Hepatocyte (in vitro differentiated cells): ENCODE data around the gene URGCP. TPM values are rescaled to one million over a fixed set of nuclear protein-coding genes. Genes with fewer than 3 reads are reported as not detected.

Experiments
- DNase-seq: peaks from one replicate; pipeline ENCODE4 v3.0.0-alpha.2; 2016; ENCODE audit warnings: low spot score
- H2AFZ ChIP-seq: fragments of 200-600 bp; sonication (generic); 2 replicates; pipeline ENCODE4 v1.6.0; 2016; ENCODE audit warnings: antibody characterized with exemption, mild to moderate bottlenecking
- H3K27ac ChIP-seq: fragments of 200-600 bp; sonication (generic); 2 replicates; pipeline ENCODE4 v1.5.1; 2016; ENCODE audit warnings: mild to moderate bottlenecking
- H3K27me3 ChIP-seq: fragments of 200-600 bp; sonication (generic); 2 replicates; pipeline ENCODE4 v1.6.1; 2016
- H3K36me3 ChIP-seq: fragments of 200-600 bp; sonication (generic); replicated peaks from 2 replicates; pipeline ENCODE4 v1.5.1; 2016; ENCODE audit warnings: low read depth; ENCODE audit not compliant: insufficient read depth
- H3K4me1 ChIP-seq: fragments of 200-600 bp; sonication (generic); 2 replicates; pipeline ENCODE4 v1.5.1; 2016; ENCODE audit warnings: mild to moderate bottlenecking, moderate library complexity; ENCODE audit not compliant: insufficient read depth
- H3K4me2 ChIP-seq: fragments of 200-600 bp; sonication (generic); 2 replicates; pipeline ENCODE4 v1.6.0; 2016
- H3K4me3 ChIP-seq: fragments of 200-600 bp; sonication (generic); 2 replicates; pipeline ENCODE4 v1.5.1; 2016; ENCODE audit warnings: mild to moderate bottlenecking
- H3K79me2 ChIP-seq: fragments of 200-600 bp; sonication (generic); 2 replicates; pipeline ENCODE4 v1.6.0; 2017; ENCODE audit warnings: mild to moderate bottlenecking
- H3K9me2 ChIP-seq: fragments of 200-600 bp; sonication (generic); replicated peaks from 2 replicates; pipeline ENCODE4 v1.6.0; 2017; ENCODE audit warnings: mild to moderate bottlenecking; ENCODE audit not compliant: insufficient read depth
- H3K9me3 ChIP-seq: fragments of 200-600 bp; sonication (generic); 2 replicates; pipeline ENCODE4 v1.5.1; 2016; ENCODE audit warnings: low read depth, mild to moderate bottlenecking
- H4K20me1 ChIP-seq: fragments of 200-600 bp; sonication (generic); 2 replicates; pipeline ENCODE4 v1.6.0; 2016; ENCODE audit warnings: mild to moderate bottlenecking; ENCODE audit not compliant: insufficient read depth, poor library complexity, severe bottlenecking
- EZH2 ChIP-seq: fragments of 200-600 bp; sonication (generic); IDR thresholded peaks from 2 replicates; pipeline ENCODE4 v1.6.1; 2016; ENCODE audit warnings: antibody characterized with exemption, mild to moderate bottlenecking, borderline replicate concordance
- EZH2phosphoT487 ChIP-seq: fragments of 200-600 bp; sonication (generic); IDR thresholded peaks from one replicate; pipeline ENCODE4 v1.6.1; 2018; ENCODE audit warnings: antibody characterized with exemption, mild to moderate bottlenecking, low read depth, moderate library complexity; ENCODE audit not compliant: unreplicated experiment, severe bottlenecking
- WGBS: methylation state at CpG from one replicate; pipeline ENCODE4 v1.1.6; 2016; ENCODE audit warnings: low lambda C conversion rate; ENCODE audit errors: missing lambda C conversion rate; 5-methylcytosine and 5-hydroxymethylcytosine counted together
- polyA plus RNA-seq: library from polyadenylated mRNA; unstranded; fragments of >200 nt; fragmentation: Nextera tagmentation; extraction: Ambion mirVana; gene quantifications from 2 replicates; pipeline ENCODE4 v1.2.1, GENCODE V29; 2016
- total RNA-seq: library from RNA; depleted of rRNA; stranded (reverse); fragments of >200 nt; gene quantifications from 2 replicates; pipeline ENCODE4 v1.2.3, GENCODE V29; 2014
- TF ChIP-seq, protein P1 (sequence below): fragments of 200-600 bp; sonication (generic); IDR thresholded peaks from 2 replicates; pipeline ENCODE4 v1.5.1; 2016; ENCODE audit warnings: antibody characterized with exemption, mild to moderate bottlenecking; ENCODE audit not compliant: poor library complexity

URGCP gene
- total and polyA plus RNA-seq, 2 experiments from 2014 or later = 28.7 to 31.9 TPM

DNA sequence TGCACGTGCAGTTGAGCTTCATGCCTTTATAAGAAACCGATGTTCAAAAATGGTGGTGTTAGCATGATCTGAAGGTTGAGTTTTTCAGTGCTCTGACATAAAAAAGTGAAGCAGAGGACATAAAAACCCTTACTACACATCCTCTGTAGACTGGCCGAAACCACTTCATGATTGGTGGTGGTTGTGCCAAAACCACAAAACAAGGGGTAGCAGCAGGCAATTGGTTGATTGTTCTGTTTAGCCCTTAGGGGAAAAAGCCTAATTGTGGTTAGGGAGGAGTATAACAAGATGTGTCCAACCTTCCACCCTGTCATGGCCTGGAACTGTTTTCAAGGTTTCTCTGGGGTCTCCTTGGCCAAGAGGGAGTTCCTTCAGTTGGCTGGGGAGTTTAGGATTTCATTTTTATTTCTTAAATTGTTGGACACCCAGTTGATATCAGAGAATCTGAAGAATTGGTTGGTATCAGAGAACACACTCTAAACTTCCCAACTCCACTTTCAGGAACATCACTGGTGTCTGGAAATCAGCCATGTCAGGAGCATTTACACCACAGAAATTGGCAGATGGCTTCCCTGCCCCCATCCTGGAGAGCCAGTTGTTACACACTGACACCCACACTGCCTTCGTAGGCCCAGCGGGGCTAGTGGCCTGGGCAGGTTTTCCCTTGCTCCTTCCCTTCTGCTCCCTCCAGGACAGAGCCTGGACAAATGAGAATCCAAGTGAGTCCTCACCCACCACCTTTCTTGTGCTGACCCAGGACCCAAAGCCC lies 55.9 kb downstream of the URGCP start:
- Histone ChIP-seq H4K20me1 (no peaks in the 10 kb centered on the region), H3K4me1 (no peaks in the 10 kb centered on the region), H2AFZ (no peak overlapping the region), H3K27ac (no peak overlapping the region), H3K4me3 (no peak overlapping the region), H3K4me2 (no peak overlapping the region), H3K9me3 (no peaks in the 10 kb centered on the region), H3K9me2 (no peaks in the 10 kb centered on the region), H3K79me2 (no peaks in the 10 kb centered on the region), H3K36me3 (no peaks in the 10 kb centered on the region), H3K27me3 (no peaks in the 10 kb centered on the region)
- TF ChIP-seq, protein P1, sequence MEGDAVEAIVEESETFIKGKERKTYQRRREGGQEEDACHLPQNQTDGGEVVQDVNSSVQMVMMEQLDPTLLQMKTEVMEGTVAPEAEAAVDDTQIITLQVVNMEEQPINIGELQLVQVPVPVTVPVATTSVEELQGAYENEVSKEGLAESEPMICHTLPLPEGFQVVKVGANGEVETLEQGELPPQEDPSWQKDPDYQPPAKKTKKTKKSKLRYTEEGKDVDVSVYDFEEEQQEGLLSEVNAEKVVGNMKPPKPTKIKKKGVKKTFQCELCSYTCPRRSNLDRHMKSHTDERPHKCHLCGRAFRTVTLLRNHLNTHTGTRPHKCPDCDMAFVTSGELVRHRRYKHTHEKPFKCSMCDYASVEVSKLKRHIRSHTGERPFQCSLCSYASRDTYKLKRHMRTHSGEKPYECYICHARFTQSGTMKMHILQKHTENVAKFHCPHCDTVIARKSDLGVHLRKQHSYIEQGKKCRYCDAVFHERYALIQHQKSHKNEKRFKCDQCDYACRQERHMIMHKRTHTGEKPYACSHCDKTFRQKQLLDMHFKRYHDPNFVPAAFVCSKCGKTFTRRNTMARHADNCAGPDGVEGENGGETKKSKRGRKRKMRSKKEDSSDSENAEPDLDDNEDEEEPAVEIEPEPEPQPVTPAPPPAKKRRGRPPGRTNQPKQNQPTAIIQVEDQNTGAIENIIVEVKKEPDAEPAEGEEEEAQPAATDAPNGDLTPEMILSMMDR = no peak
- TF ChIP-seq EZH2phosphoT487 (no peak), EZH2 (no peak)
- no peak for DNase-seq
- 89% methylated on average over 5 of the region's 5 CpGs for WGBS

DNA sequence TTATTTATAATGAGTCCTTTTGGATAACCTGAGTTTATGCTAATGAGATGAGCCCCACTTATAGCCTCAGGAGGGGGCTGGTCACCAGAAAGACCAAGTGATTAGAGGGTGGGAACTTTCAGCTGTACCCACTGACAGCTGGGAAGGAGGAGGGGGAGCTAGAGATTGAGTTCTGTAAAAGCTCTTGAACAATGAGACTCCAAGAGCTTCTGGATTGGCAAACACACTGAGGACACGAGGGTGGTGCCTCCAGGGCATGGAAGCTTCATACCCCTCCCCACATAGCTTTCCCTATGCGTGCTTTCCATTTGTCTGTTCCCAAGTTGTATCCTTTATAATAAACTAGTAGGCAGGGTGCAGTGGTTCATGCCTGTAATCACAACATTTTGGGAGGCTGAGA lies 57.3 kb downstream of the URGCP start:
- Histone ChIP-seq H3K36me3 (no peaks in the 10 kb centered on the region), H3K27me3 (no peaks in the 10 kb centered on the region), H3K9me2 (no peaks in the 10 kb centered on the region), H3K4me3 (no peak overlapping the region), H4K20me1 (no peaks in the 10 kb centered on the region), H3K79me2 (no peaks in the 10 kb centered on the region), H3K4me2 (no peak overlapping the region), H2AFZ (no peak overlapping the region), H3K4me1 (no peaks in the 10 kb centered on the region), H3K9me3 (no peaks in the 10 kb centered on the region), H3K27ac (no peak overlapping the region)
- no peak for DNase-seq
- TF ChIP-seq EZH2 = no peak
- TF ChIP-seq, protein P1 = no peak
- no peak for TF ChIP-seq EZH2phosphoT487
- WGBS = 44% methylated on average over 2 of the region's 2 CpGs

DNA sequence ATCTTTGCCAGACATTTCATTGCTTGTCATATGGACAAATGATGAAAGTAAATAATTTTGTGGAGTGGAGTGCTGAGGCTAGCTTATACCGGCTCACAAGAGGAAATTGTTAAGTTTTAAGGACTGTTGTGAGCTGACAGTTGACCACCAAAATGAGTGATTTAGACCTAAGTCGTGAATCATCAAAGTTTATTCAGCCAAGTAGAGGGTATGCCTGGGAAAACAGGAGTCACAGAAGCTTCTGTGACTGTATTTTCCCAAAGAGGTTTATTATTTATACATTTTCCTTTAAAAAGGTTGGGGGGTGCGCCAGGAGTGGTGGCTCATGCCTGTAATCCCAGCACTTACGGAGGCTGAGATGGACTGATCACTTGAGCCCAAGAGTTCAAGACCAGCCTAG lies 58.9 kb downstream of the URGCP start:
- no peaks in the 10 kb centered on the region for H3K9me2 ChIP-seq
- TF ChIP-seq EZH2phosphoT487 (no peak), EZH2 (no peak)
- TF ChIP-seq, protein P1 = no peak
- H3K27me3 ChIP-seq = no peaks in the 10 kb centered on the region
- WGBS = 92% methylated on average over 3 of the region's 4 CpGs
- no peaks in the 10 kb centered on the region for H3K36me3 ChIP-seq
- no peaks in the 10 kb centered on the region for H3K9me3 ChIP-seq
- no peak overlapping the region for H2AFZ ChIP-seq
- DNase-seq = no peak
- no peak overlapping the region for H3K4me2 ChIP-seq
- no peak overlapping the region for H3K4me3 ChIP-seq
- no peaks in the 10 kb centered on the region for H3K79me2 ChIP-seq
- no peaks in the 10 kb centered on the region for H3K4me1 ChIP-seq
- H4K20me1 ChIP-seq = no peaks in the 10 kb centered on the region
- H3K27ac ChIP-seq = no peak overlapping the region
